Prostate gland (tissue), 2 donors: Measurements from ENCODE around the gene PSKH1. TPM values are rescaled to one million over a fixed set of nuclear protein-coding genes. Genes with fewer than 3 reads are reported as not detected.

Experiments used
- DNase-seq: peaks from one replicate; pipeline ENCODE4 v3.0.0-alpha.2; 2019; ENCODE audit warnings: low spot score
- H3K27ac ChIP-seq, 2 donors: fragments of 200-600 bp; sonication (generic); 2 replicates each; pipeline ENCODE4 v1.5.1; 2017 to 2019
- H3K27me3 ChIP-seq: fragments of 200-600 bp; sonication (generic); replicated peaks from 2 replicates; pipeline ENCODE4 v1.5.1; 2019; ENCODE audit not compliant: insufficient read depth
- H3K36me3 ChIP-seq, 2 donors: fragments of 200-600 bp; sonication (generic); 1 replicate in 1 of 2; 2 replicates in 1 of 2; pipeline versions ENCODE4 v1.5.1 to v1.8.1; 2017 to 2019
- H3K4me1 ChIP-seq: fragments of 200-600 bp; sonication (generic); replicated peaks from 2 replicates; pipeline ENCODE4 v1.5.1; 2019
- H3K4me3 ChIP-seq, 2 donors: fragments of 200-600 bp; sonication (generic); 2 replicates each; pipeline ENCODE4 v1.5.1; 2017 to 2019
- H3K9me3 ChIP-seq: fragments of 200-600 bp; sonication (generic); 2 replicates; pipeline ENCODE4 v1.5.1; 2017
- POLR2A ChIP-seq: fragments of 450-650 bp; IDR thresholded peaks from one replicate; pipeline ENCODE4 v1.6.1; 2016; ENCODE audit warnings: antibody characterized with exemption, mild to moderate bottlenecking
- POLR2AphosphoS5 ChIP-seq: sonication (generic); formaldehyde crosslinking; IDR thresholded peaks from one replicate; pipeline ENCODE4 v1.6.1; 2017; ENCODE audit warnings: antibody characterized with exemption
- WGBS: methylation state at CpG from one replicate; pipeline ENCODE4 v1.1.5; 2018; 5-methylcytosine and 5-hydroxymethylcytosine counted together
- intact Hi-C: fragments of 100-400 bp; cut with DNase I; formaldehyde crosslinking; loops from one replicate; pipeline ENCODE4 v1.14.2; 2022
- small RNA-seq, 2 donors: library from RNA; depleted of rRNA; stranded (forward); fragments of <200 nt; gene quantifications; one replicate each; pipeline ENCODE3, GENCODE V24; 2016
- total RNA-seq, 2 donors: library from RNA; depleted of rRNA; stranded (reverse); fragments of >200 nt; gene quantifications; one replicate each; pipeline ENCODE4 v1.1.0, GENCODE V29; 2016
- TF ChIP-seq, protein P1 (sequence below), 4 experiments: fragments of 200-600 bp in 2 of 4; fragments of 450-650 bp in 2 of 4; sonication (generic) in 2 of 4; IDR thresholded peaks; 1 replicate in 3 of 4; 2 replicates in 1 of 4; pipeline ENCODE4 v1.5.1; 2016 to 2019; ENCODE audit warnings: antibody characterized with exemption in 4 of 4, mild to moderate bottlenecking in 2 of 4, moderate library complexity in 2 of 4

Gene PSKH1
- total RNA-seq, 2 donors from 2014 or later = 16.7 to 53.2 TPM

DNA sequence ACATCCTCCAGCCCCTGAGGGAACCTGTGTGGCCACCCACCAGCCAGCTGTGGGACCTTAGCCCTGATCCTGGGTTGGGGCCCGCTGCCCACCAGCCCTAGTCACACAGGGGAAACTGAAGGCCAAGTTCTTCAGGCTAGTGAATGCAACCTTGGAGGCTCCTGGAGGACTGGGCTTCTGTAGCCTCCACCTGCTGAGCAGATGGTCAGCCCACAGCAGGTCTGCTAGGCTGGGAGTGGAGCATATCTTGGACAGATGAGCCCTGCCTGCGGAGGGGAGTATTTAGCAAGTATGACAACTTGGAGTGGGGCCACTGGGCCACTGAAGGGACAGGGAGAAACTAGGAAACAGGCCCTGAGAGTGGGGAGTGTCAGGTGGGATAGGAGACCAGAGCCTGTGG, 83.2 kb downstream of the PSKH1 start:
- WGBS = 97% methylated on average over 2 of the region's 2 CpGs
- intact Hi-C loops = no loop called here
- no peak overlapping the region for H3K4me3 ChIP-seq
- no peaks in the 10 kb centered on the region for H3K4me1 ChIP-seq
- TF ChIP-seq, protein P1, sequence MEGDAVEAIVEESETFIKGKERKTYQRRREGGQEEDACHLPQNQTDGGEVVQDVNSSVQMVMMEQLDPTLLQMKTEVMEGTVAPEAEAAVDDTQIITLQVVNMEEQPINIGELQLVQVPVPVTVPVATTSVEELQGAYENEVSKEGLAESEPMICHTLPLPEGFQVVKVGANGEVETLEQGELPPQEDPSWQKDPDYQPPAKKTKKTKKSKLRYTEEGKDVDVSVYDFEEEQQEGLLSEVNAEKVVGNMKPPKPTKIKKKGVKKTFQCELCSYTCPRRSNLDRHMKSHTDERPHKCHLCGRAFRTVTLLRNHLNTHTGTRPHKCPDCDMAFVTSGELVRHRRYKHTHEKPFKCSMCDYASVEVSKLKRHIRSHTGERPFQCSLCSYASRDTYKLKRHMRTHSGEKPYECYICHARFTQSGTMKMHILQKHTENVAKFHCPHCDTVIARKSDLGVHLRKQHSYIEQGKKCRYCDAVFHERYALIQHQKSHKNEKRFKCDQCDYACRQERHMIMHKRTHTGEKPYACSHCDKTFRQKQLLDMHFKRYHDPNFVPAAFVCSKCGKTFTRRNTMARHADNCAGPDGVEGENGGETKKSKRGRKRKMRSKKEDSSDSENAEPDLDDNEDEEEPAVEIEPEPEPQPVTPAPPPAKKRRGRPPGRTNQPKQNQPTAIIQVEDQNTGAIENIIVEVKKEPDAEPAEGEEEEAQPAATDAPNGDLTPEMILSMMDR (IDR thresholded peaks at IDR 0.05) = no peak
- TF ChIP-seq POLR2AphosphoS5 (no peak), POLR2A (no peak)
- H3K27me3 ChIP-seq = no peaks in the 10 kb centered on the region
- no peak for DNase-seq
- no peaks in the 10 kb centered on the region for H3K9me3 ChIP-seq
- H3K36me3 ChIP-seq = no peaks in the 10 kb centered on the region
- H3K27ac ChIP-seq = no peak overlapping the region

- Histone ChIP-seq H3K36me3 (no peaks in the 10 kb centered on the region), H3K4me1 (no peaks in the 10 kb centered on the region), H3K27me3 (no peaks in the 10 kb centered on the region), H3K27ac (no peak overlapping the region), H3K9me3 (no peaks in the 10 kb centered on the region), H3K4me3 (no peak overlapping the region)
- no peak for DNase-seq
- no peak for TF ChIP-seq POLR2AphosphoS5
- TF ChIP-seq, protein P1 (IDR thresholded peaks at IDR 0.05) = no peak
- TF ChIP-seq POLR2A = no peak
- intact Hi-C loops = no loop called here
- 62% methylated on average over 5 of the region's 5 CpGs for WGBS
Observed at GRCh38 chr16:67977005-67977404, 84.0 kb downstream of the PSKH1 start.

- TF ChIP-seq POLR2AphosphoS5 = no peak
- no peak for TF ChIP-seq POLR2A
- TF ChIP-seq, protein P1 (IDR thresholded peaks at IDR 0.05) = no peak
- Histone ChIP-seq H3K4me1 (no peaks in the 10 kb centered on the region), H3K27ac (no peak overlapping the region), H3K4me3 (no peak overlapping the region), H3K9me3 (no peaks in the 10 kb centered on the region), H3K27me3 (no peaks in the 10 kb centered on the region), H3K36me3 (no peaks in the 10 kb centered on the region)
- 88% methylated on average over 9 of the region's 9 CpGs for WGBS
- no peak for DNase-seq
- intact Hi-C loops = no loop called here
Observed at GRCh38 chr16:67977469-67978227, 84.6 kb downstream of the PSKH1 start.

Small RNAs within 50 kb of the gene (small RNA-seq; reads per million reads assigned to genes)
- gene AC040162.2 (0 reads per million in 2 donors), gene NRN1L (0 reads per million in 2 donors)

Other genes with a start within 250 kb of the PSKH1 start
- gene CARMIL2, start 248.1 kb upstream of the PSKH1 start, total RNA-seq = 1 to 10 TPM; 4.8 to 5.1 TPM
- gene ACD, start 233.0 kb upstream of the PSKH1 start, total RNA-seq = 10 to 100 TPM; 17.1 to 45.4 TPM
- 10 to 100 TPM in 1 of 2 donors, 1 to 10 TPM in 1; 3.4 to 13.7 TPM for gene PARD6A, start 232.3 kb upstream of the PSKH1 start, total RNA-seq
- 10 to 100 TPM; 20.6 to 29.1 TPM for gene ENKD1, start 226.5 kb upstream of the PSKH1 start, total RNA-seq
- gene C16orf86, start 226.4 kb upstream of the PSKH1 start, total RNA-seq = 10 to 100 TPM in 1 of 2 donors, 1 to 10 TPM in 1; 10.0 to 18.3 TPM
- gene GFOD2, start 173.9 kb upstream of the PSKH1 start, total RNA-seq = 10 to 100 TPM; 16.0 to 27.4 TPM
- 10 to 100 TPM; 11.1 to 22.8 TPM for gene RANBP10, start 86.7 kb upstream of the PSKH1 start, total RNA-seq
- 1 to 10 TPM; 2.1 to 8.0 TPM for gene TSNAXIP1, start 86.4 kb upstream of the PSKH1 start, total RNA-seq
- 10 to 100 TPM; 60.2 to 78.6 TPM for gene THAP11, start 50.9 kb upstream of the PSKH1 start, total RNA-seq
- 100 to 1,000 TPM in 1 of 2 donors, 10 to 100 TPM in 1; 61.5 to 234 TPM for gene NUTF2, start 46.3 kb upstream of the PSKH1 start, total RNA-seq
- gene CENPT, start 45.6 kb upstream of the PSKH1 start, total RNA-seq = 10 to 100 TPM; 28.1 to 69.2 TPM
- gene EDC4, start 20.2 kb upstream of the PSKH1 start, total RNA-seq = 10 to 100 TPM; 47.3 to 76.5 TPM
- 1 to 10 TPM; 4.0 to 4.4 TPM for gene NRN1L, start 8.4 kb upstream of the PSKH1 start, total RNA-seq
- under 1 TPM in 1 of 2 donors, not detected in 1; 0.85 TPM for gene CTRL, start 38.6 kb downstream of the PSKH1 start, total RNA-seq
- 10 to 100 TPM; 29.9 to 42.5 TPM for gene PSMB10, start 43.6 kb downstream of the PSKH1 start, total RNA-seq
- 10 to 100 TPM in 1 of 2 donors, 1 to 10 TPM in 1; 6.9 to 17.4 TPM for gene LCAT, start 50.9 kb downstream of the PSKH1 start, total RNA-seq
- 10 to 100 TPM; 32.6 to 89.1 TPM for gene SLC12A4, start 75.4 kb downstream of the PSKH1 start, total RNA-seq
- gene DPEP3, start 87.2 kb downstream of the PSKH1 start, total RNA-seq = 10 to 100 TPM in 1 of 2 donors, not detected in 1; 49.9 TPM
- 1 to 10 TPM in 1 of 2 donors, under 1 TPM in 1; 0.41 to 2.4 TPM for gene DPEP2, start 106.2 kb downstream of the PSKH1 start, total RNA-seq
- gene DPEP2NB, start 122.7 kb downstream of the PSKH1 start, total RNA-seq = under 1 TPM in 1 of 2 donors, not detected in 1; 0.62 TPM
- gene DDX28, start 130.0 kb downstream of the PSKH1 start, total RNA-seq = 10 to 100 TPM in 1 of 2 donors, 1 to 10 TPM in 1; 7.1 to 16.5 TPM
- gene DUS2, start 130.0 kb downstream of the PSKH1 start, total RNA-seq = 10 to 100 TPM in 1 of 2 donors, 1 to 10 TPM in 1; 7.2 to 14.5 TPM
- gene NFATC3, start 192.1 kb downstream of the PSKH1 start, total RNA-seq = 10 to 100 TPM; 36.6 to 84.1 TPM